Astrocyte of the spinal cord (primary cell): Measurements from ENCODE around the gene GALNT18.

Source experiments
- DNase-seq: peaks from one replicate; pipeline ENCODE4 v3.0.0; 2011; ENCODE audit warnings: low read depth, low spot score
- H3K4me3 ChIP-seq: 2 replicates; pipeline ENCODE4 v1.5.1; 2011; ENCODE audit warnings: low read depth, mild to moderate bottlenecking, low read length, moderate library complexity
- in situ Hi-C: cut with HindIII; loops from 2 replicates; pipeline ENCODE4 v1.10.0; 2017; ENCODE audit warnings: low sequenced_read_pairs
- TF ChIP-seq, protein P1 (sequence below): IDR thresholded peaks from 2 replicates; pipeline ENCODE4 v1.5.1; 2012; ENCODE audit warnings: low read depth, mild to moderate bottlenecking, low read length, inconsistent platforms

Gene GALNT18

DNA sequence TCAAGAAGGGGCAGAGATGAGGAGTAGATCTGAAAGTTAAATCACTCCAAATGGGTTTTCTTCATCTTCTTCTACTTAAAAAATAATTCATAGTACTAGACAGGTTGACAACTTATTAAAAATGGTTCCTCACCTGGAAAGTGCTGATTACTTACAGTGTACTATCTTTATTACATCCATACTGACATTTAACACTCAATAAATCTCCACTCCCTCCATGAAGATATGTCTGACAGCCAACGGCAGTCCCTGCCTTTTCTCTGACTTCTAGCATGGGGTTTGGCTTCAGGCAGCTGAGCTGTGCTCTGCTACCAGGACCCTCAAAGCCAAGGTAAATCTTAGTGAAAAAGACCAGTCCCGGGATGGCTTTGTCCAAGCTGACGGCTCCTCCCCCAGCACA is 135.4 kb downstream of the GALNT18 start:
- no peak for DNase-seq
- in situ Hi-C loops: no loop called here
- H3K4me3 ChIP-seq: no peak overlapping the region

GRCh38 chr11:11486002-11486401 is 135.8 kb downstream of the GALNT18 start:
- in situ Hi-C loops: no loop called here
- TF ChIP-seq, protein P1, sequence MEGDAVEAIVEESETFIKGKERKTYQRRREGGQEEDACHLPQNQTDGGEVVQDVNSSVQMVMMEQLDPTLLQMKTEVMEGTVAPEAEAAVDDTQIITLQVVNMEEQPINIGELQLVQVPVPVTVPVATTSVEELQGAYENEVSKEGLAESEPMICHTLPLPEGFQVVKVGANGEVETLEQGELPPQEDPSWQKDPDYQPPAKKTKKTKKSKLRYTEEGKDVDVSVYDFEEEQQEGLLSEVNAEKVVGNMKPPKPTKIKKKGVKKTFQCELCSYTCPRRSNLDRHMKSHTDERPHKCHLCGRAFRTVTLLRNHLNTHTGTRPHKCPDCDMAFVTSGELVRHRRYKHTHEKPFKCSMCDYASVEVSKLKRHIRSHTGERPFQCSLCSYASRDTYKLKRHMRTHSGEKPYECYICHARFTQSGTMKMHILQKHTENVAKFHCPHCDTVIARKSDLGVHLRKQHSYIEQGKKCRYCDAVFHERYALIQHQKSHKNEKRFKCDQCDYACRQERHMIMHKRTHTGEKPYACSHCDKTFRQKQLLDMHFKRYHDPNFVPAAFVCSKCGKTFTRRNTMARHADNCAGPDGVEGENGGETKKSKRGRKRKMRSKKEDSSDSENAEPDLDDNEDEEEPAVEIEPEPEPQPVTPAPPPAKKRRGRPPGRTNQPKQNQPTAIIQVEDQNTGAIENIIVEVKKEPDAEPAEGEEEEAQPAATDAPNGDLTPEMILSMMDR: no peak
- H3K4me3 ChIP-seq: no peak overlapping the region
- DNase-seq: no peak

More for the DNA sequence above, 135.4 kb downstream of the GALNT18 start:
- TF ChIP-seq, protein P1: no peak

- no peak overlapping the region for H3K4me3 ChIP-seq
- in situ Hi-C loops: no loop called here
- DNase-seq: no peak
- TF ChIP-seq, protein P1: no peak
These were observed 138.2 kb downstream of the GALNT18 start for GRCh38 chr11:11483627-11484026.

DNA sequence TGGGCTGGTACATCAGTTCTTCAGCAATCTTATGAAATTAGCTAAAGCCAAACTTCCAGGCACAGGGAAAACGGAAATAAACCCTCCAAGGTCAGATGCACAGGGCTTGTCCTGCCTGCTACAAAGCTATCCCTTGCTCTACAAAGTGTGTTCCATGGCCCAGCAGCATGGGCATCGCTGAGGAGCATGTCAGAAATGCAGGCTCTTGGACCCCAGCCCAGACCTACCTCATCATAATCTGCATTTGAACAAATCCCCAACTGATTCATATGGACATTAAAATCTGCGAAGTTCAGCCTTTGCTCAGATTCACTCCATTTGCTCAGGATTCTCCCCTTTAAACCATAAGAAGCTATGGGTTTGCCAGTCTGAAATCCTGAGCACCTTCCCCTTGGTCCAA is 139.1 kb downstream of the GALNT18 start:
- no peak overlapping the region for H3K4me3 ChIP-seq
- TF ChIP-seq, protein P1: no peak
- DNase-seq: no peak
- in situ Hi-C loops: no loop called here

DNA sequence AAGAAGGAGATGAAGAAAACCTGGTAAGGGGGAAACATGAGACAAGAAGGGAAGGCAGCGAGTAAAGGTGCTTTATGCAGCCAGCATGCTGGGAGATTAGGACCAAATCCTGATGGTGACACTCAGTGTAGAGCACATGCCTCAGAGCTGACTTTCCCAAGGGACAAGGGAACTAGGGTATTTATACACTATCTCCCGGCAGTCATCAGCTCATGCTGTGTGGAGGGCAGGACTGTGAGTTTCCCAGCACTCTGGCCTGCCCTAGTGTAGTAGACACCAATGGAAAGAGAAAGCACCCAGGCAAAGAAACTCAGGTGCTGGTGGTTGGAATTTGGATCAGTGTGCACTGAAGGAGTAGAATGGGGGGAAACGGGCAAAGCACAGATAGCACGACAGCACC is 140.4 kb downstream of the GALNT18 start:
- H3K4me3 ChIP-seq: no peak overlapping the region
- in situ Hi-C loops: no loop called here
- no peak for DNase-seq
- TF ChIP-seq, protein P1: no peak

DNA sequence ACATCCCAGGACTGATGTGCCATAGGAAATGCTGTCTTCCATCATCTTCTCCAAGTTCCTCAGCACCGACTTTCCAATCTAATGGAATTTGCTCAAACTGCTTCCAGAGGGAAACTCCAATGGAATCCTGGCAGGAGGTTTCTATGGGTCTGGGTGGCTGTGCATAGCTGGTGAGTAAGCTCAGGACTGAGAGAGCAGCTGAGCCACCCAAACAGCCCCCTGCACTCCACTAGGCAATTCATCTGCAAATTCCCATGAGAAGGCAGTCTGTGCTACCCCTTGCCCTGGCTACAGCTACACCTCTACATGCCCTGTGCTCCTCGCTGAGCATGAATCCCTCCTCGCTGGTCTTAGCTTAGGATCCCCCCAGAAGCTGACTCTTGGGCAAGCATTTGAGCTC is 140.8 kb downstream of the GALNT18 start:
- in situ Hi-C loops: no loop called here
- H3K4me3 ChIP-seq: no peak overlapping the region
- no peak for DNase-seq
- TF ChIP-seq, protein P1: no peak

DNA sequence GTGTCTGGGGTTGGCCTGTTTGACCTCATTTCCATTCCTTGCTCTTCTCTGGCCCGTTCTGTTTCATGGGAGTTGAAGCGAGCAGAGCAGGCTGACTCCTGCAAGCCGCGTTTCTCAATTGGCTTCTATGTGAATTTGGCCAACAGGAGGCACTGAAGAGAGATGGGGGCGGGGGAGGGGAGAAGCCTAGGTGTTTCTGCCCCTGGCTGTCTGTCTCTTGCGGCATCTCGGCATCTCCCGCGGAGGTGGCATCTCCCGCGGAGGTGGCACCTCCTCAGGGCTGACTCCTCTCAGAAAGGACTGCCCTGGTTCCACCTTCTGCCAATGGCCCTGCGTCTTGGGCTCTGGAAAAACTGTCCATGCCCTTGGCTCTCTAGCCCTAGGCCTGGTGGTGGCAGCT is 143.1 kb downstream of the GALNT18 start:
- in situ Hi-C loops: no loop called here
- DNase-seq: no peak
- H3K4me3 ChIP-seq: no peak overlapping the region
- TF ChIP-seq, protein P1: peak; percentile 5
